Common myeloid progenitor, CD34-positive (primary cell): Measurements from ENCODE around the gene NPVF.
A peak's percentile ranks its signal among the peaks of the same experiment; 100 is the strongest.

Source experiments
- CTCF ChIA-PET: fragments of 350-600 bp; sonication (Branson Sonifier 250); formaldehyde crosslinking; loops from one replicate; lab custom pipeline; 2021; ENCODE audit warnings: antibody characterized with exemption; lab: Charles Lee
- POLR2A ChIA-PET: fragments of 350-600 bp; sonication (Branson Sonifier 250); formaldehyde crosslinking; loops from one replicate; lab custom pipeline; 2021; ENCODE audit warnings: antibody characterized with exemption; lab: Charles Lee
- DNase-seq, 3 donors: peaks; one replicate each; pipeline versions ENCODE4 v3.0.0 to v3.0.0-alpha.2; 2013
- H3K27ac ChIP-seq, 2 experiments: 1 replicate in 1 of 2; 2 replicates in 1 of 2; pipeline ENCODE4 v1.7.0; 2013; ENCODE audit warnings: inconsistent platforms in 2 of 2, low read length in 2 of 2, mild to moderate bottlenecking in 2 of 2, low read depth in 1 of 2, moderate library complexity in 1 of 2; ENCODE audit not compliant: severe bottlenecking in 2 of 2, insufficient read depth in 1 of 2, poor library complexity in 1 of 2
- H3K27me3 ChIP-seq, 5 experiments: replicated peaks in 2 of 5; 1 replicate in 3 of 5; 2 replicates in 2 of 5; pipeline versions ENCODE4 v1.6.1 to v1.7.0; 2013; ENCODE audit warnings: low read length in 4 of 5, mild to moderate bottlenecking in 2 of 5, moderate library complexity in 2 of 5, inconsistent platforms in 1 of 5; ENCODE audit not compliant: insufficient read depth in 5 of 5, control insufficient read depth in 4 of 5
- H3K36me3 ChIP-seq, 4 experiments: 1 replicate in 2 of 4; 2 replicates in 2 of 4; pipeline versions ENCODE4 v1.6.1 to v1.7.0; 2013; ENCODE audit warnings: low read length in 3 of 4, control low read depth in 1 of 4, mild to moderate bottlenecking in 1 of 4; ENCODE audit not compliant: control insufficient read depth in 4 of 4, insufficient read depth in 4 of 4
- H3K4me1 ChIP-seq, 4 experiments: 1 replicate in 3 of 4; 2 replicates in 1 of 4; pipeline versions ENCODE4 v1.6.1 to v1.7.1; 2013; ENCODE audit warnings: low read length in 3 of 4, mild to moderate bottlenecking in 3 of 4, control low read depth in 1 of 4, inconsistent platforms in 1 of 4, moderate library complexity in 1 of 4; ENCODE audit not compliant: control insufficient read depth in 4 of 4, insufficient read depth in 4 of 4; ENCODE audit errors: control extremely low read depth in 1 of 4
- H3K4me3 ChIP-seq, 7 experiments: 1 replicate in 4 of 7; 2 replicates in 3 of 7; pipeline versions ENCODE4 v1.5.1 to v1.7.0; 2013; ENCODE audit warnings: mild to moderate bottlenecking in 7 of 7, low read length in 6 of 7, moderate library complexity in 6 of 7, inconsistent platforms in 2 of 7, low read depth in 2 of 7, control low read depth in 1 of 7; ENCODE audit not compliant: insufficient read depth in 4 of 7, control insufficient read depth in 1 of 7; ENCODE audit errors: extremely low read depth in 1 of 7
- H3K9me3 ChIP-seq, 5 experiments: 1 replicate in 4 of 5; 2 replicates in 1 of 5; pipeline versions ENCODE4 v1.6.1 to v1.7.1; 2013; ENCODE audit warnings: low read length in 4 of 5, mild to moderate bottlenecking in 2 of 5, inconsistent platforms in 1 of 5, low read depth in 1 of 5, moderate library complexity in 1 of 5; ENCODE audit not compliant: control insufficient read depth in 4 of 5, insufficient read depth in 2 of 5; ENCODE audit errors: control extremely low read depth in 1 of 5
- WGBS: methylation state at CpG from one replicate; pipeline ENCODE4 v1.1.5; 2013; ENCODE audit not compliant: insufficient coverage; 5-methylcytosine and 5-hydroxymethylcytosine counted together

Gene NPVF

DNA sequence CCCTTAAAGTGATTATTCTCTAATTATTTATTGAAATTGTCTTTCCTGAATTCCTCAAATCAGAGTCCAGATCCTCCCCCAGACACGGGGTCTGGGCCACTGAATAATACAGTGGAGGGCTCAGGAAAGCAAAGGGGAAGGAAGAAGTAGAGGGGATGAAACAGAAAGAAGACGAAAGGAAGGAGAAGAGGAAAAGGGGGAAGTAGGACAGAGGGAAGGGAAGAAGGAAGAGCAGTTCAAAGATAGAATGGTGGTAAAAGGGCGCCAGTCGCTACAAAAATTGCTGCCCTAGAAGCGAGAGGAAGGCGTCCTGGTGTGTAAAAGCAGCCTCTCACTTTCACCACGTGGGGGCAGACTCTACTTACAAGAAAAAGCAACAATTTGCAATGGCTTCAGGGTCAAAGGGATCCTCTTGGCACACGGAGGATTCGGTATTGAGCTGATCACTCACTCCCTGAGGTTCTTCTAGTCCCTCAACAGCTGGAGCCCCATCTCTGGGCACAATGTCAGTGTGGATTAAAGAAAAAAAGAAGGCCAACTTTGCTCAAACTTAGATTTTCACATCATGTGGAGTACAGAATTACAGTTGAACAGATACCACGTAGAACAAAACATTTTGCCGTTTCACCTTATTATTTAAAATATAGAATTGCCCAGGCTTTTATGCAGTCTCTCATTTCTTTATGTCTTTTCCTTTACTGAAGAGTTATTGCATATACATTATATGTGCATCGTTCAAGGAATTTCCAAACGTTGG is 31.4 kb upstream of the NPVF start:
- no peak overlapping the region for H3K27ac ChIP-seq
- ChIA-PET CTCF (interaction anchor here (0.7 to 9.6 kb wide), 15 partner anchors 8 to 589 kb away, joined by 3 to 141 read pairs (median 3); no protein-coding TSS in a partner anchor), POLR2A (no interaction called here)
- H3K4me3 ChIP-seq = no peak overlapping the region
- peaks cover 0 to 16% (median 6%) of the 10 kb centered on the region in 5 experiments for H3K27me3 ChIP-seq
- WGBS = 8% methylated on average over 9 of the region's 13 CpGs
- H3K9me3 ChIP-seq = no peaks in the 10 kb centered on the region
- peaks cover 6 to 10% (median 10%) of the 10 kb centered on the region in 4 experiments for H3K4me1 ChIP-seq
- peak; percentile 79 to 85 (median 82) for DNase-seq
- H3K36me3 ChIP-seq = no peaks in the 10 kb centered on the region

DNA sequence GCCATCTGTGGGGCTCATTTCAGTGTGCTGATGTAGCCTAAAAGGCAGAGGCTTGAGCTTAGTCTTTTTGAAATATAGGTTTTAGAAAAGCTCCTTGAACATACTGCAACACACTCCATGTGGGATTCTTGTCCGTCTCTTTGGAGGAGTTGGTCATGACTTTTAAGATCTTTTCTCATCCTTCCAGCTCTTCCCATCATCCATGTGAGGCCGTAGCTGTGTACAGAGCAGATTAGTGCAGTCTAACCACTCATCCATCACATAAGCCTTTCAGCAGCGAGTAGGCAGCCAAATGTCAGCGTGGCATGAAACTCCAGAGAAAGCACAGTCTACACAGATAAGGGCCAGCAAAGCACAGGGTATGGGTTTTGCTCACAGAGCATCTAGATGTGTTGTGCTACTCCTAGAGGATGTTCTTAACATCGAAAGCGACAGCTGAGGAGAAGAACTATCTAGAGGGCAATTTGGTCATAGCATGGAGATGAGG is 28.1 kb upstream of the NPVF start:
- Histone ChIP-seq H3K9me3 (no peaks in the 10 kb centered on the region), H3K4me3 (no peak overlapping the region), H3K36me3 (no peaks in the 10 kb centered on the region), H3K27me3 (peaks cover 0 to 16% (median 4%) of the 10 kb centered on the region in 5 experiments), H3K4me1 (peaks cover 6 to 8% (median 7%) of the 10 kb centered on the region in 4 experiments), H3K27ac (no peak overlapping the region)
- POLR2A ChIA-PET = no interaction called here
- CTCF ChIA-PET = interaction anchor here (7.6 to 9.6 kb wide), 2 partner anchors 132 to 310 kb away, joined by 72 to 141 read pairs; no protein-coding TSS in a partner anchor
- 91% methylated on average over 4 of the region's 6 CpGs for WGBS
- no peak for DNase-seq

- Histone ChIP-seq H3K27me3 (peaks cover 0 to 16% (median 4%) of the 10 kb centered on the region in 5 experiments), H3K4me3 (no peak overlapping the region), H3K9me3 (no peaks in the 10 kb centered on the region), H3K36me3 (no peaks in the 10 kb centered on the region), H3K4me1 (peaks cover 1 to 5% (median 2%) of the 10 kb centered on the region in 4 experiments), H3K27ac (no peak overlapping the region)
- no peak for DNase-seq
- ChIA-PET CTCF (interaction anchor here (7.6 to 9.6 kb wide), 2 partner anchors 133 to 310 kb away, joined by 72 to 141 read pairs; no protein-coding TSS in a partner anchor), POLR2A (no interaction called here)
- WGBS = 92% methylated on average over 6 of the region's 7 CpGs
Observed at GRCh38 chr7:25255611-25256332, 27.5 kb upstream of the NPVF start.

GRCh38 chr7:25254604-25255003 is 26.3 kb upstream of the NPVF start:
- peaks cover 0 to 2% (median 0%) of the 10 kb centered on the region in 4 experiments for H3K4me1 ChIP-seq
- 100% methylated on average over 3 of the region's 3 CpGs for WGBS
- H3K27ac ChIP-seq = no peak overlapping the region
- no peaks in the 10 kb centered on the region for H3K36me3 ChIP-seq
- no peaks in the 10 kb centered on the region for H3K9me3 ChIP-seq
- no peak for DNase-seq
- ChIA-PET POLR2A (no interaction called here), CTCF (interaction anchor here (1.0 to 9.6 kb wide), 3 partner anchors 134 to 597 kb away, joined by 3 to 141 read pairs (median 72); no protein-coding TSS in a partner anchor)
- H3K4me3 ChIP-seq = no peak overlapping the region
- peaks cover 0 to 16% (median 4%) of the 10 kb centered on the region in 5 experiments for H3K27me3 ChIP-seq

GRCh38 chr7:25253714-25254113 is 25.4 kb upstream of the NPVF start:
- no peaks in the 10 kb centered on the region for H3K36me3 ChIP-seq
- H3K4me3 ChIP-seq = no peak overlapping the region
- H3K4me1 ChIP-seq = no peaks in the 10 kb centered on the region
- H3K27ac ChIP-seq = no peak overlapping the region
- H3K9me3 ChIP-seq = no peaks in the 10 kb centered on the region
- DNase-seq = no peak
- peaks cover 0 to 13% (median 0%) of the 10 kb centered on the region in 5 experiments for H3K27me3 ChIP-seq
- CTCF ChIA-PET = no interaction called here
- 100% methylated on average over 1 of the region's 1 CpG for WGBS
- POLR2A ChIA-PET = no interaction called here

GRCh38 chr7:25250386-25250785 is 22.1 kb upstream of the NPVF start:
- no peak for DNase-seq
- H3K4me3 ChIP-seq = no peak overlapping the region
- POLR2A ChIA-PET = no interaction called here
- no peaks in the 10 kb centered on the region for H3K36me3 ChIP-seq
- CTCF ChIA-PET = interaction anchor here (1.2 to 1.9 kb wide), 2 partner anchors 140 to 146 kb away, joined by 3 to 6 read pairs; no protein-coding TSS in a partner anchor
- H3K27me3 ChIP-seq = peaks cover 0 to 4% (median 0%) of the 10 kb centered on the region in 5 experiments
- H3K4me1 ChIP-seq = no peaks in the 10 kb centered on the region
- H3K27ac ChIP-seq = no peak overlapping the region
- WGBS = 100% methylated on average over 1 of the region's 3 CpGs
- H3K9me3 ChIP-seq = peaks cover 0 to 3% (median 0%) of the 10 kb centered on the region in 5 experiments
